ENCODE measurements around the gene NRG2. TPM values are rescaled to one million over a fixed set of nuclear protein-coding genes. Genes with fewer than 3 reads are reported as not detected.

NRG2 gene
- total RNA-seq, 1 donor from 2014 or later = under 0.01 TPM

GRCh38 chr5:139949710-139950109, 93.4 kb downstream of the NRG2 start:
- H3K36me3 ChIP-seq (ENCODE audit: control insufficient read depth, insufficient read depth, low read length) = no peaks in the 10 kb centered on the region
- peaks cover 13% of the 10 kb centered on the region for H3K27me3 ChIP-seq (ENCODE audit: control insufficient read depth, insufficient read depth, low read length)
- FAIRE-seq (no peak), DNase-seq (ENCODE audit: low read depth) (no peak)
- TF ChIP-seq, protein P1, sequence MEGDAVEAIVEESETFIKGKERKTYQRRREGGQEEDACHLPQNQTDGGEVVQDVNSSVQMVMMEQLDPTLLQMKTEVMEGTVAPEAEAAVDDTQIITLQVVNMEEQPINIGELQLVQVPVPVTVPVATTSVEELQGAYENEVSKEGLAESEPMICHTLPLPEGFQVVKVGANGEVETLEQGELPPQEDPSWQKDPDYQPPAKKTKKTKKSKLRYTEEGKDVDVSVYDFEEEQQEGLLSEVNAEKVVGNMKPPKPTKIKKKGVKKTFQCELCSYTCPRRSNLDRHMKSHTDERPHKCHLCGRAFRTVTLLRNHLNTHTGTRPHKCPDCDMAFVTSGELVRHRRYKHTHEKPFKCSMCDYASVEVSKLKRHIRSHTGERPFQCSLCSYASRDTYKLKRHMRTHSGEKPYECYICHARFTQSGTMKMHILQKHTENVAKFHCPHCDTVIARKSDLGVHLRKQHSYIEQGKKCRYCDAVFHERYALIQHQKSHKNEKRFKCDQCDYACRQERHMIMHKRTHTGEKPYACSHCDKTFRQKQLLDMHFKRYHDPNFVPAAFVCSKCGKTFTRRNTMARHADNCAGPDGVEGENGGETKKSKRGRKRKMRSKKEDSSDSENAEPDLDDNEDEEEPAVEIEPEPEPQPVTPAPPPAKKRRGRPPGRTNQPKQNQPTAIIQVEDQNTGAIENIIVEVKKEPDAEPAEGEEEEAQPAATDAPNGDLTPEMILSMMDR (IDR thresholded peaks at IDR 0.05; ENCODE audit: insufficient read depth, low read length, severe bottlenecking) = no peak
- H3K4me3 ChIP-seq (ENCODE audit: low read depth, low read length) = no peak overlapping the region

- Histone ChIP-seq H3K27me3 (ENCODE audit: control insufficient read depth, insufficient read depth, low read length) (peaks cover 9% of the 10 kb centered on the region), H3K4me3 (ENCODE audit: low read depth, low read length) (no peak overlapping the region), H3K36me3 (ENCODE audit: control insufficient read depth, insufficient read depth, low read length) (no peaks in the 10 kb centered on the region)
- no peak for FAIRE-seq
- no peak for DNase-seq (ENCODE audit: low read depth)
- TF ChIP-seq, protein P1 (IDR thresholded peaks at IDR 0.05; ENCODE audit: insufficient read depth, low read length, severe bottlenecking) = no peak
Observed at GRCh38 chr5:139947727-139948126, 95.4 kb downstream of the NRG2 start.

DNA sequence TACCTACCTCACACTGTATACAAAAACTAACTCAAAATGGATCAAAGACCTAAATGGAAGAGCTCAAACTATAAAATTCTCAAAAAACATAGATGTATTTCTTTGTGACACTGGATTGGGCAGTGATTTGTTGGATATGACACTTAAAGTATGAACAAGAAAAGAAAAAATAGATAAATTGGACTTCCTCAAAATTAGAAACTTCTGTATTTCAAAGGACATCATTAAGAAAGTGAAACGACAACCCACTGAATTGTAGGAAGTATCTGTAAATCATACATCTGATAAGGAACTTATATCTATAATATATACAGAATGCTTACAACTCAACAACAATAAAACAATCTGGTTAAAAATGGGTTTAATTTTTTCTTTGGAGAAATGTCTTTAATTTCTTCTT, 96.7 kb downstream of the NRG2 start:
- FAIRE-seq = no peak
- H3K27me3 ChIP-seq (ENCODE audit: control insufficient read depth, insufficient read depth, low read length) = peaks cover 8% of the 10 kb centered on the region
- TF ChIP-seq, protein P1 (IDR thresholded peaks at IDR 0.05; ENCODE audit: insufficient read depth, low read length, severe bottlenecking) = no peak
- no peak for DNase-seq (ENCODE audit: low read depth)
- no peaks in the 10 kb centered on the region for H3K36me3 ChIP-seq (ENCODE audit: control insufficient read depth, insufficient read depth, low read length)
- H3K4me3 ChIP-seq (ENCODE audit: low read depth, low read length) = no peak overlapping the region

- no peak for FAIRE-seq
- TF ChIP-seq, protein P1 (IDR thresholded peaks at IDR 0.05; ENCODE audit: insufficient read depth, low read length, severe bottlenecking) = no peak
- H3K27me3 ChIP-seq (ENCODE audit: control insufficient read depth, insufficient read depth, low read length) = peaks cover 5% of the 10 kb centered on the region
Observed at GRCh38 chr5:139946006-139946405, 97.1 kb downstream of the NRG2 start.

DNA sequence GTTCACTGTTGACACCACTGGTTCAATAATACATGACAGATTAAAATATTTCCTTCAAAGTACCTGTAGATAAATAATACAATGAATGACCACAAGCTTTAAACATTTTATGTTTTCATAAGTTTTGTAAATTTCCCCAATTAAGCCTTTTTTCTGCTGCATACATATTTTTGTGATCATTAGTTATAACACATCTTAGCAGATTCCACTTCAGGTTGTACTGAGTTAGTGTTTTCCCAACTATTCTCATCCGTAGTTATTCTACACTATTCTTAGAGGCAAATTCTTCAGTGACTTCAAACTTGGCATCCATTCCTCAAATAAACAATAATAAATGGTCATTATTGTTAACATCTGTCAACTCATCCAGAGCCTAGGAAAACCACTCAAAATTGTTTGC, 100.9 kb downstream of the NRG2 start:
- FAIRE-seq (no peak), DNase-seq (ENCODE audit: low read depth) (no peak)
- TF ChIP-seq, protein P1 (IDR thresholded peaks at IDR 0.05; ENCODE audit: insufficient read depth, low read length, severe bottlenecking) = no peak
- Histone ChIP-seq H3K36me3 (ENCODE audit: control insufficient read depth, insufficient read depth, low read length) (no peaks in the 10 kb centered on the region), H3K27me3 (ENCODE audit: control insufficient read depth, insufficient read depth, low read length) (no peaks in the 10 kb centered on the region), H3K4me3 (ENCODE audit: low read depth, low read length) (no peak overlapping the region)

More at GRCh38 chr5:139946006-139946405, 97.1 kb downstream of the NRG2 start:
- Histone ChIP-seq H3K4me3 (ENCODE audit: low read depth, low read length) (no peak overlapping the region), H3K36me3 (ENCODE audit: control insufficient read depth, insufficient read depth, low read length) (no peaks in the 10 kb centered on the region)
- no peak for DNase-seq (ENCODE audit: low read depth)

- Histone ChIP-seq H3K36me3 (ENCODE audit: control insufficient read depth, insufficient read depth, low read length) (no peaks in the 10 kb centered on the region), H3K4me3 (ENCODE audit: low read depth, low read length) (no peak overlapping the region), H3K27me3 (ENCODE audit: control insufficient read depth, insufficient read depth, low read length) (peaks cover 7% of the 10 kb centered on the region)
- FAIRE-seq (no peak), DNase-seq (ENCODE audit: low read depth) (no peak)
- TF ChIP-seq, protein P1 (IDR thresholded peaks at IDR 0.05; ENCODE audit: insufficient read depth, low read length, severe bottlenecking) = no peak
Observed at GRCh38 chr5:139930406-139930805, 112.7 kb downstream of the NRG2 start.

Measured in bronchial epithelial cell (primary cell).